ENCODE data around the gene COL12A1.
"Not testable (repeated sequence)": the region's sequence is repeated elsewhere in the genome, so short reads cannot be mapped to it uniquely, and the experiment has no call there.

The COL12A1 gene

GRCh38 chr6:75211920-75212590 lies 6.2 kb upstream of the COL12A1 start:
- DNase-seq, result no peak

- peak; percentile 15 to 75 for DNase-seq
Observed at GRCh38 chr6:75210885-75211739, 5.3 kb upstream of the COL12A1 start.

GRCh38 chr6:75209184-75209723 lies 3.4 kb upstream of the COL12A1 start:
- DNase-seq, result no peak

- peak; percentile 70 to 71 for DNase-seq
Observed at GRCh38 chr6:75208298-75209183, 2.7 kb upstream of the COL12A1 start.

- no peak for DNase-seq
Observed at GRCh38 chr6:75206576-75207342, 906 bp upstream of the COL12A1 start.

- DNase-seq, result no peak
Observed at GRCh38 chr6:75204959-75205775, 686 bp downstream of the COL12A1 start.

- peak; percentile 33 to 34 for DNase-seq
Observed at GRCh38 chr6:75204217-75204958, 1.5 kb downstream of the COL12A1 start.

GRCh38 chr6:75203721-75204120 lies 2.1 kb downstream of the COL12A1 start:
- DNase-seq, result no peak

GRCh38 chr6:75202676-75203131 lies 3.1 kb downstream of the COL12A1 start:
- DNase-seq, result no peak

GRCh38 chr6:75201901-75202672 lies 3.8 kb downstream of the COL12A1 start:
- DNase-seq, result no peak

GRCh38 chr6:75201021-75201420 lies 4.8 kb downstream of the COL12A1 start:
- no peak for DNase-seq

GRCh38 chr6:75199889-75200288 lies 6.0 kb downstream of the COL12A1 start:
- DNase-seq, result no peak

GRCh38 chr6:75196081-75196687 lies 9.7 kb downstream of the COL12A1 start:
- no peak for DNase-seq

- no peak for DNase-seq
Observed at GRCh38 chr6:75188221-75188925, 17.5 kb downstream of the COL12A1 start.

GRCh38 chr6:75186581-75186980 lies 19.3 kb downstream of the COL12A1 start:
- DNase-seq, result not testable (repeated sequence)

GRCh38 chr6:75183099-75183541 lies 22.7 kb downstream of the COL12A1 start:
- DNase-seq, result no peak

- no peak for DNase-seq
Observed at GRCh38 chr6:75180864-75181263, 25.0 kb downstream of the COL12A1 start.

GRCh38 chr6:75178757-75179156 lies 27.1 kb downstream of the COL12A1 start:
- DNase-seq, result no peak
